HG03060 (cell line): ENCODE data around the gene KIFC3.
"Not testable (repeated sequence)": the region's sequence is repeated elsewhere in the genome, so short reads cannot be mapped to it uniquely, and the experiment has no call there.

Experiments
- ATAC-seq: cut with Tn5 transposase; IDR thresholded peaks from one replicate; pipeline ENCODE4 v1.9.1; 2021; ENCODE audit warnings: low read depth, moderate number of reproducible peaks; ENCODE audit not compliant: unreplicated experiment

Gene KIFC3

DNA sequence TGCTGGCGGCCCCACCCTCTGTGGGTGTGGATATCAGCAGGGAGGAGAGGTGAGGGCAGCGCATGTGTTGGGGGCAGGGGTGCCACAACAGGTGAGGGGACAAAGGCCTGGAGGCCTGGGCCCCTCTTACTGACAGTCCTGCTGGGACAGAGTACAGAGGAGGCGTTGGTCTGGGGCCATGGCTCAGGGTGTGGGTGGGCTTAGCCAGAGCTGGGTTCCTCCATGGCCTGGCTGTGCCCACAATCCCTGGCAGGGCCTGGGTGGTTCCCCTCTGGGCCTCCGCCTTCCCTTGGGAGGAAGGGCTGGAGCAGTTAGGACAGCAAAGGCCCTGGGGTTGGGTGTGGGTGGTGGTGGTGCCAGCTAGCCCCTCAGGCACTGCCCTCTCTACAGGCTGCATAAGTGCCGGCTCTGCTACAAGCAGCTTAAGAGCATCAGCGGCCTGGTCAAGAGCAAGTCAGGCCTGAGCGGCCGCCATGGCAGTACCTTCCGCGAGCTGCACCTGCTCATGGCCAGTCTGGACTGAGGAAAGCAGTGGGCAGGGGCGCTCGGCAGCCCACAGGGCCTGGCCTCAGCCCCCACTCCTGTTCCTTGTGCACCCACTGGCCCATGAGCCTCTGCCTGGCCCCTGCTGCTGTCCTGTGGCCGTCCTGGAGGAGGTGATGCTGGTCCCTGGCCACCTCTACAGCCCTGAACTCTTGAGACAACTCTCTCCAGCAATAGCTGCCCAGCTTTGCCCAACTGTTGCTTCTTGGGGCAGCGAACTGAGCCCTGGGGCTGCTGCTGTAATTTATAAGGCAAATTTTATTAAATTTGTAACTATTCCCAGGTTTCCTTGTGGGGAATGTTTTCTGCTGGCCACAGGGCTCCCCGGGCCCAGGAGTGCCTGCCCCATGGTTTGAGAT, 45.6 kb downstream of the KIFC3 start:
- ATAC-seq, result no peak

DNA sequence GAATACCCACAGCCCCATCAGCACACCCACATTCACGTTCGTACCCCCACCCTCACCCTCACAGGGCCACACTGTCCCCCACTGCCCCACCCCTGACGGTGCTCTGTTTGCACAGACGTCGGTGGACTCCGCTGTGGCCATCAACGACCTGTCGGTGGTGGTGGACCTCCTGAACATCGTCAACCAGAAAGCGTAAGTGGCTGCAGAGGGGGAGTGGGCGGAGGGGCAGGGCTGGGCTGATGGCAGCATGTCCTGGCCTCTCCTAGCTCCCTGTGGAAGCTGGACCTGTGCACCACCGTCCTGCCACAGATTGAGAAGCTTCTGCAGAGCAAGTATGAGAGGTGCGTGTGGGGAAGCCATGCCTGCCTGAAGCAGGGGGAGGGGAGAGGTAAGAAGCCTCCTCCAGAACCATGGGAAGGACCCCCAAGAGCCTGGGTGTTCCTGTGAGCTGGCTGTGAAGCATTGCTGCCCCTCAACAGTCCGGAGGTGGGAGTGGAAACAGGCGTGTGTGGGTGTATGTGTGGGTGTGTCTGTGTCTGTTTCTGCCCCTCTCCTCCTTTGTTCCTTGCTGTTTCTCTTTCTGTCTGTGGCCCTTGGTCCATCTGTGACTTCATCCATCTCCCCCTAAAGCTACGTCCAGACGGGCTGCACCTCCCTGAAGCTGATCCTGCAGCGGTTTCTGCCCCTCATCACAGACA, 46.4 kb downstream of the KIFC3 start:
- no peak for ATAC-seq

GRCh38 chr16:57755061-57755684, 47.1 kb downstream of the KIFC3 start:
- no peak for ATAC-seq

DNA sequence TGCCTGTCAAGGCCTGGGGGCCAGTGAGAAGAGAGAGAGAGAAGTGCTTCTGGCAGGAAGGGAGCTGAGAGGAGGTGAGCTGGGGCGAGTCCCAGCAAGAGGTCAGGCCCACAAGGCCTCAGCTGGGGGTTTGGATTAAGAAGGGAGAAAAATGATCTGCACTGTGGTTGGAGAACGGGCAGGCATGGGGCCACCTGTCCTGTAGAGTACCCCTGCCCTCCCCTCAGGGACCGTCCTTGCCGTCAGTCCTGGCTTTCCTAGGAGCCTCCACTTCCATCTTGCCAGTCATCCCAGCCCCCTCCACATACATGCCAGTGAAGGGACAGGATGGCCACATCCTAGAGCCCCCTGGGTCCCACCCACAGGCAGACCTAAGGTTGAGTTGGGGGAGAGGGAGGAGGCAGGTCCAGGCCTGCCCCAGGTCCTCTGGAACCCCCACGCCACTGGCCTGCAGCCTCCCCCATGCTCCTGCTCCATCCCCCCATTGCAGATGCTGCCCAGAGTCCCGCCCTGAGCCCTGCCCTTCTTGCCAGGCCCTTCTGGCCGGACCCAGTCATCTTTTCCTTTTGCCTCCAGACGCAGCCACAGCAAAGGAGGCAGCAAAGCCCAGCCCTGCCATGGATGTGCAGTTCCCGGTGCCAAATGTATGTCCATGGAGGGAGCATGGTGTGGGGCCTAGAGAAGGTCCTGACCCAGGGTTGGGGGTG, 47.8 kb downstream of the KIFC3 start:
- no peak for ATAC-seq

DNA sequence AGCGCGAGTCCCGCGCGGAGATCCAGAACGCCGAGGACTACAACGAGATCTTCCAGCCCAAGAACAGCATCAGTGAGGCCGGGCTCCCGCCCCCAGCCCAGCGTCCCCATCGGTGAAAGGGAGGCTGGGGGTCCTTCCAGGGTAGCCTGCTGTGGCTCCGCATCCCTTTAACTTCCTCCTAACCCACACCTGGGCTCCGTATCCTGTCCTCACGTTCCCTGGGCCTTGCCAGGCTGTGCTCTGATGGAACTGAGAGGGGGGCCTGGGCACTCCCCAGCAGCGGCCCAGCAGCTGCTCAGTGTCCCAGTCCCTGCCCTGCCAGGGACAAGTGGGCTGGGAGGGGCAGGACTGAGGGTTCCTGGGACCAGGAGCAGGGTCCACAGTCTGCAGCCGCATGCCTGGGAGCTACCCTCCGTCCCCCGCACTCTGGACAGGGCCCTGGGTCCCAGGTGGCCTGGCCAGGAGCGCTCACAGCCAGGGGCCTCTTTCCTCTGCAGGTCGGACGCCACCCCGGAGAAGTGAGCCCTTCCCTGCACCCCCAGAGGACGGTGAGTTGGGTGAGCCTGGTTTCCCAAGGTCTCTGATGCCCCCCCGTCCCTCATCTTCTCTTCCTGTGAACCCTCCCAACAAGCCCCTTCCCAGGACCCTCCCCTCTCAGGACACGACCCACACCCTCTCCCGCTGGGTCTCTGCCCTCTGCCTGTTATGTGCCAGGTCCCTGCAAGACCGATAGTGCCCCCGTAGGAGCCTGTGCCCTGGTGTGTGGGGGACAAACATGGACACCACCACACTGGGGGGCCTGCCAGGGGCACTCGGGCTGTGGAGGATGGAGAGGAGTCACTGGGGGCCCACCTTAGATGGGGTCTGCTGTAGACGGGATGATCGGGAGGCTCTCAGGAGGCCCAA, 48.6 kb downstream of the KIFC3 start:
- ATAC-seq, result no peak

DNA sequence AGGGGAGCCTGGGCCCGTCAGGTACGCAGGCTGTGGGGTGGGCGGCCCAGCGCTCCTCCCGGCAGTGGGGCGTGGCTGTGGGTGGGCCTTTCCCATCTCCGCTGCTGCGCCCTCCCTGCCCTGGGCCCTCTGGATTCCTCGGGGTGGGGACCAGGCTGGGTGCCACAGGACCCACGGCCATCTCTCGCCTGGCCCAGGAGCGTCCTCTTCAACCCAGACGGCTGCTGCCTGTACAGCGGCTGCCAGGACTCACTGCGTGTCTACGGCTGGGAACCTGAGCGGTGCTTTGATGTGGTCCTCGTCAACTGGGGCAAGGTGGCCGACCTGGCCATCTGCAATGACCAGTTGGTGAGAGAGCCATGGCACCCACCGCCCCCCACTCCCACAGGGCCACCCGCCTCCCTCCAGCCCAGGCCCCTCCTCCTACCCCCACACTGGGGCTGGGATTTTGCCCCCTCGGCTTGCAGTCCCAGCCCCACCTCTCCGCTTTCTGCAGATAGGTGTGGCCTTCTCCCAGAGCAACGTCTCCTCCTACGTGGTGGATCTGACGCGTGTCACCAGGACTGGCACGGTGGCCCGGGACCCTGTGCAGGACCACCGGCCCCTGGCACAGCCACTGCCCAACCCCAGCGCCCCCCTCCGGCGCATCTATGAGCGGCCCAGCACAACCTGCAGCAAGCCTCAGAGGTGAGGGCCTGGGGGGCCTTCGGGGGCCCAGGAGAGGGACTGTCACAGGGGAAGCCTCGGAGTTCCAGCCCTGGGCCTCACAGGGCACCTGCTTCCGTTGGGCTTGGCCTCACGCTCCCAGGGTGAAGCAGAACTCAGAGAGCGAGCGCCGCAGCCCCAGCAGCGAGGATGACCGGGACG, 49.5 kb downstream of the KIFC3 start:
- ATAC-seq, result no peak

DNA sequence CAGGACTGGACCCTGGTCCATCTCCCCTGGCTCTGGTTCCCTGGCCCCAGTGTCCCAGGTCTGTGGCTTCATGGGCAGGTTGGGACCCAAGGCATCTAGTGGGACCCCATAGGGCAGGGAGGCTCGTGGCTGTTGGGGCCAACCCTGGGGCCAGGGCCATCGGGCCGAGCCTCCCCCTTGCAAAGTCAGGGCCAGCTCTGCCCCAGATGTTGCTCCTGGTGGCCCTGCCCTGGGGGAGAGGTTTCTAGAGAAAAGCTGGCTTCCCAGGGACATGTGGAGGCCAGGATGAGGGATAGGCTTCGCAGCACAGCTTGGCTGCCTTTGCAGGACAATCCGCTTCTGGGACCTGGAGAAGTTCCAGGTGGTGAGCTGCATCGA, 50.1 kb downstream of the KIFC3 start:
- ATAC-seq, result no peak

- no peak for ATAC-seq
These were observed 50.6 kb downstream of the KIFC3 start for GRCh38 chr16:57751539-57752202.

- no peak for ATAC-seq
These were observed 51.3 kb downstream of the KIFC3 start for GRCh38 chr16:57750796-57751538.

GRCh38 chr16:57749856-57750452, 52.3 kb downstream of the KIFC3 start:
- no peak for ATAC-seq

DNA sequence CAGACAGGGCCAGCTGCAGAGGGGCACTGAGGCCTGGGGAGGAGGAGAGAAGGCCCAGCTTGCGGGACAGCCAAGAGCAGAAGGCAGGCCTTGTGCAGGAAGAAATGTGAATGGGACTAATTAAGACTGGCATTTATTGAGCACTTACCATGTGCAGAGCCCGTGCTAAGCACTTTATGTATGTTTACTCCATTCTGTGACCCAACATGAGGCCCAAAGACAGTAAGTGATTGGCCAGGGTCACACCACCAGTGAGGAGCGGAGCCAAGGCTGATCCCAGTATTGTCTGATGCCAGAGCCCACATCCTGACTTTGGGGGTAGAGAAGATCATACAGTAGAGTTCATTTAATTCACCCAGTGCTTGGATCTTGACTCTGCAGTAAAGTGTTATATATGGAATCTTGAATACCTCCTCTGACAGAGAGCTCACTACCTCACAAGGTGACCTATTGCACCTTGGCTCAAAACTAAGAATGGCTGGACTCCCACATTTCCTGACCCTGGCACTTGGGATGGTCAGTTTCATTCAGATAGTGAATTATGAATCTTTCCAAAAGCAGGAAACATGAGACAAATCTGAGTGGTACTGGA, 53.1 kb downstream of the KIFC3 start:
- ATAC-seq, result no peak

GRCh38 chr16:57748596-57748995, 53.7 kb downstream of the KIFC3 start:
- ATAC-seq, result no peak

DNA sequence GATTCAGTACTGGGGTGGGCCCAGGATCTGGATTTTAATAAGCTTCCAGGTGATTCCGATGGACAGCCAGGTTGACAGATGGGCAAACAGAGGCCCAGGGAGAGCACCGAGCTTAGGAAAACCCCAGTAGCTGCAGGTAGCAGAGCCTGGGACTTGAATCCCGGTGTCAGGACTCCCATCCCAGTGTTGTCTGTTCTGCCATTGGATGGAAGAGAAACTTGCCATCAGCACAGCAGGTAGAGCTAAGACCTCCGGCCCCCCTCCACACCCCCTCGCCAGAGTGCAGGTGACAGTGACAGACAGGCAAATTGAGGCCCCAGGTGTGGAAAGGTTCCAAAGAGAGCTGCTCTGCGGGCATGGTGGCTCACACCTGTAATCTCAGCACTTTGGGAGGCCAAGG, 54.3 kb downstream of the KIFC3 start:
- no peak for ATAC-seq

GRCh38 chr16:57747496-57747895, 54.8 kb downstream of the KIFC3 start:
- no peak for ATAC-seq

DNA sequence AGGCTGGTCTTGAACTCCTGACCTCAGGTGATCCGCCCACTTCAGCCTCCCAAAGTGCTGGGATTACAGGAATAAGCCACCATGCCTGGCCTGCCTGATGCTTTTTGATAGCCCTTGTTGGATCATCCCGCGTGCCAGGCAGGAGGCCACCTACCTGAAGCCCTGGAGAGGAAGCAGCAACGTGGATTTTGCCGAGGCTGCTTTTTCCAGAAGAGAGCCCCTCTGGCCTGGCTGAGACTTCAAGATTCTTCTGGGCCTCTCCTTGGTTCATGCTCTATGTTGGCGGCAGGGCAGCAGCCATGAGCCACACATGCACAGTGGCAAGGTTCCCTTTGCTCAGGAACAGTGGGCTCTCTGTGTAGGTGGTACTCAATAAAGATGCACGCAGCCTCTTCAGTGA, 55.2 kb downstream of the KIFC3 start:
- ATAC-seq, result no peak

- ATAC-seq, result not testable (repeated sequence)
These were observed 56.0 kb downstream of the KIFC3 start for GRCh38 chr16:57746316-57746715.

DNA sequence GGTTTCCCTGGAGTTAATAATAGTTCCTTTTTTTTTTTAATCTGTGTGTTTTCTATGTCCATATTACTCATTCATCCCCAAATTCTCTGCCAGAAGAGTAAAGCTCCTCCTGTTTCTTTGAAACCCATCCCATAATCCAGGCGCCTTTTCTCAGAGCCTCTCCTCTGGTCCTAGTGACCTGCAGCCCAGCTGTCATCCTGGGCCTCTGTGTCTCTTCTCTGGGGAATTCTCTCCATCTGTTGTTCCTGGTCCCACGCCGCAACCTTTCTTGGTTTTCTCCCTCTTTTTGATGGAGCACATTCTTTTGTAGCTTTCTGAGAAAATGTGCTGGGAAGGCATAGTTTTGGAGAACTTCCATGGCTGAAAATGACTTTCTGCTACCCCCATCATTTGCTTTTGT, 56.5 kb downstream of the KIFC3 start:
- ATAC-seq, result no peak
